K562 (cell line): ENCODE results near the gene TNFSF13. TPM values are rescaled to one million over a fixed set of nuclear protein-coding genes. Genes with fewer than 3 reads are reported as not detected.

ENCODE experiments used
- BMI1 ChIP-seq: fragments of 150-350 bp; IDR thresholded peaks from 2 replicates; pipeline ENCODE4 v1.6.1; 2014; ENCODE audit warnings: low read length
- CREBBP ChIP-seq: IDR thresholded peaks from one replicate; pipeline ENCODE4 v1.6.1; 2012; ENCODE audit warnings: low read depth, mild to moderate bottlenecking, control low read depth, inconsistent platforms, low read length
- GABPA ChIP-seq: fragments of 200-800 bp; sonication (Bioruptor generic); conservative IDR thresholded peaks from 2 replicates; pipeline ENCODE4 v1.6.1; 2016; ENCODE audit warnings: low read depth, missing genetic modification characterization, missing compliant biosample characterization
- PCBP2 ChIP-seq: fragments of 200-400 bp; formaldehyde crosslinking; IDR thresholded peaks from 2 replicates; pipeline ENCODE4 v1.6.1; 2018; ENCODE audit warnings: low read length, low read depth, mild to moderate bottlenecking, moderate library complexity; ENCODE audit not compliant: poor library complexity, severe bottlenecking
- PHF8 ChIP-seq: fragments of 200-600 bp; sonication (generic); IDR thresholded peaks from 2 replicates; pipeline ENCODE4 v1.6.1; 2012; ENCODE audit warnings: mixed run types, mild to moderate bottlenecking, inconsistent platforms, low read length, moderate library complexity, borderline replicate concordance
- PYGO2 ChIP-seq: fragments of 450-650 bp; IDR thresholded peaks from 2 replicates; pipeline ENCODE4 v1.6.1; 2016; ENCODE audit warnings: mild to moderate bottlenecking, missing genetic modification characterization, moderate library complexity, missing compliant biosample characterization
- SAFB ChIP-seq: fragments of 200-400 bp; formaldehyde crosslinking; IDR thresholded peaks from 2 replicates; pipeline ENCODE4 v1.6.1; 2017; ENCODE audit warnings: low read depth, low read length, borderline replicate concordance
- SIN3B ChIP-seq: fragments of 450-650 bp; IDR thresholded peaks from 2 replicates; pipeline ENCODE4 v1.6.1; 2017; ENCODE audit warnings: low read depth, mild to moderate bottlenecking, moderate library complexity
- ZKSCAN8 ChIP-seq: fragments of 200-800 bp; sonication (Bioruptor generic); IDR thresholded peaks from 2 replicates; pipeline ENCODE4 v1.6.1; 2016; ENCODE audit warnings: missing genetic modification characterization, missing compliant biosample characterization
- ZNF561 ChIP-seq: fragments of 450-650 bp; formaldehyde crosslinking; conservative IDR thresholded peaks from 2 replicates; pipeline ENCODE4 v1.4.0; 2020; ENCODE audit warnings: mild to moderate bottlenecking, moderate library complexity
- ZNF766 ChIP-seq: fragments of 200-800 bp; sonication (Bioruptor generic); conservative IDR thresholded peaks from 2 replicates; pipeline ENCODE4 v1.6.1; 2016; ENCODE audit warnings: missing genetic modification characterization, missing compliant biosample characterization
- ZSCAN32 ChIP-seq: fragments of 450-650 bp; formaldehyde crosslinking; IDR thresholded peaks from 2 replicates; pipeline ENCODE4 v1.4.0; 2020; ENCODE audit warnings: mild to moderate bottlenecking, moderate library complexity
- polyA plus RNA-seq, 8 experiments: library from polyadenylated mRNA; depleted of rRNA in 4 of 8; stranded (reverse) in 5 of 8; unstranded in 3 of 8; fragments of >200 nt; fragmentation: Nextera tagmentation in 2 of 8; fragmentation: Illumina TruSeq in 1 of 8; extraction: Ambion mirVana in 2 of 8; extraction: Trizol in 1 of 8; gene quantifications; 2 replicates each; pipeline versions ENCODE4 v1.2.1 to v1.2.3, GENCODE V29; 2011 to 2014; ENCODE audit warnings: inconsistent platforms in 1 of 8, missing spikeins in 1 of 8
- total RNA-seq, 7 experiments: library from RNA; depleted of rRNA in 6 of 7; stranded (reverse); fragments of >200 nt in 6 of 7; fragmentation: Illumina TruSeq in 2 of 7; extraction: Trizol in 2 of 7; gene quantifications; 2 replicates each; pipeline versions ENCODE4 v1.2.1 to v1.2.3, GENCODE V29; 2011 to 2021; ENCODE audit warnings: low replicate concordance in 1 of 7
- TF ChIP-seq, protein P1 (sequence below): fragments of 450-650 bp; IDR thresholded peaks from 2 replicates; pipeline ENCODE4 v1.6.1; 2016; ENCODE audit warnings: low read depth
- TF ChIP-seq, protein P2 (sequence below): fragments of 450-650 bp; conservative IDR thresholded peaks from 2 replicates; pipeline ENCODE4 v1.6.1; 2016; ENCODE audit warnings: missing genetic modification characterization, low read depth, mild to moderate bottlenecking, missing compliant biosample characterization, moderate library complexity
- TF ChIP-seq, protein P3 (sequence below), 2 experiments: IDR thresholded peaks; 2 replicates each; pipeline ENCODE4 v1.6.1; 2011; ENCODE audit warnings: borderline replicate concordance in 1 of 2, control low read depth in 1 of 2, low read depth in 1 of 2, low read length in 1 of 2, mild to moderate bottlenecking in 1 of 2, mixed read lengths in 1 of 2, moderate library complexity in 1 of 2; ENCODE audit not compliant: insufficient read depth in 1 of 2, insufficient read length in 1 of 2, poor library complexity in 1 of 2, severe bottlenecking in 1 of 2; ENCODE audit errors: extremely low read depth in 1 of 2

The TNFSF13 gene
- total and polyA plus RNA-seq, 9 of the 15 experiments (the other 6 are each of a cell fraction or from before 2014, with no cell fraction given): 0.04 to 0.51 (median 0.19) TPM; not detected in 1

DNA sequence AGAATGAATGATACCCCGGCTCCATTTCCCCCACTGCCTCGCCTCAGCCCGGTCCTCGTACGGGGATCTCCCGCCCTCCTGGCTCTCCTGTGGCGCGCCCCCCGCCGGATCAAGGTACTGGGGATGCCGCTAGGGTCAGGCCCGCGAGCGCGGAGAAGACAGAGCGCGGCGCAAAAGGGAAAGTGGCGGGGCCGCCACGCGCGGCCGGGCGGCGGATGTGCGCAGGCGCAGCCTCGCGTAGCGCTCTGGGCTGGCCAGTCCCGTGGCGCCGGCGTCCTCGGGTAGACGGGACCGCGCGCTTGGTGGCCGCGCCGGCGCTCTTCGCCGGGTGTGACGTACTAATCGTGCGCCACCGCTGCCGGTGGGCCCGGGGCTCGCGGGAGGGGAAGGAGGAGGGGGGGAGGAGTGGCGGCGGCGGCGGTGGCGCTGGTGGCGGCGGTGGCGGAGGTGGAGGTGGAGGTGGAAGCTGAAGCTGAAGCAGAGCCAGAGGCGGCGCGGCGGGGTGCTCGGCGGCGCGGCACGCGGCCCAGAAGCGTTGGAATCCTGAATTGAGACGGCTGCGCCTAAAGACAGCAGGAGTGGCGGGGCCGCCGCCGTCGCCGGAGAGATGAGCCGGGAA lies 3.1 kb downstream of the TNFSF13 start, which contains the start of gene SENP3 (continued):
- TF ChIP-seq, protein P1, sequence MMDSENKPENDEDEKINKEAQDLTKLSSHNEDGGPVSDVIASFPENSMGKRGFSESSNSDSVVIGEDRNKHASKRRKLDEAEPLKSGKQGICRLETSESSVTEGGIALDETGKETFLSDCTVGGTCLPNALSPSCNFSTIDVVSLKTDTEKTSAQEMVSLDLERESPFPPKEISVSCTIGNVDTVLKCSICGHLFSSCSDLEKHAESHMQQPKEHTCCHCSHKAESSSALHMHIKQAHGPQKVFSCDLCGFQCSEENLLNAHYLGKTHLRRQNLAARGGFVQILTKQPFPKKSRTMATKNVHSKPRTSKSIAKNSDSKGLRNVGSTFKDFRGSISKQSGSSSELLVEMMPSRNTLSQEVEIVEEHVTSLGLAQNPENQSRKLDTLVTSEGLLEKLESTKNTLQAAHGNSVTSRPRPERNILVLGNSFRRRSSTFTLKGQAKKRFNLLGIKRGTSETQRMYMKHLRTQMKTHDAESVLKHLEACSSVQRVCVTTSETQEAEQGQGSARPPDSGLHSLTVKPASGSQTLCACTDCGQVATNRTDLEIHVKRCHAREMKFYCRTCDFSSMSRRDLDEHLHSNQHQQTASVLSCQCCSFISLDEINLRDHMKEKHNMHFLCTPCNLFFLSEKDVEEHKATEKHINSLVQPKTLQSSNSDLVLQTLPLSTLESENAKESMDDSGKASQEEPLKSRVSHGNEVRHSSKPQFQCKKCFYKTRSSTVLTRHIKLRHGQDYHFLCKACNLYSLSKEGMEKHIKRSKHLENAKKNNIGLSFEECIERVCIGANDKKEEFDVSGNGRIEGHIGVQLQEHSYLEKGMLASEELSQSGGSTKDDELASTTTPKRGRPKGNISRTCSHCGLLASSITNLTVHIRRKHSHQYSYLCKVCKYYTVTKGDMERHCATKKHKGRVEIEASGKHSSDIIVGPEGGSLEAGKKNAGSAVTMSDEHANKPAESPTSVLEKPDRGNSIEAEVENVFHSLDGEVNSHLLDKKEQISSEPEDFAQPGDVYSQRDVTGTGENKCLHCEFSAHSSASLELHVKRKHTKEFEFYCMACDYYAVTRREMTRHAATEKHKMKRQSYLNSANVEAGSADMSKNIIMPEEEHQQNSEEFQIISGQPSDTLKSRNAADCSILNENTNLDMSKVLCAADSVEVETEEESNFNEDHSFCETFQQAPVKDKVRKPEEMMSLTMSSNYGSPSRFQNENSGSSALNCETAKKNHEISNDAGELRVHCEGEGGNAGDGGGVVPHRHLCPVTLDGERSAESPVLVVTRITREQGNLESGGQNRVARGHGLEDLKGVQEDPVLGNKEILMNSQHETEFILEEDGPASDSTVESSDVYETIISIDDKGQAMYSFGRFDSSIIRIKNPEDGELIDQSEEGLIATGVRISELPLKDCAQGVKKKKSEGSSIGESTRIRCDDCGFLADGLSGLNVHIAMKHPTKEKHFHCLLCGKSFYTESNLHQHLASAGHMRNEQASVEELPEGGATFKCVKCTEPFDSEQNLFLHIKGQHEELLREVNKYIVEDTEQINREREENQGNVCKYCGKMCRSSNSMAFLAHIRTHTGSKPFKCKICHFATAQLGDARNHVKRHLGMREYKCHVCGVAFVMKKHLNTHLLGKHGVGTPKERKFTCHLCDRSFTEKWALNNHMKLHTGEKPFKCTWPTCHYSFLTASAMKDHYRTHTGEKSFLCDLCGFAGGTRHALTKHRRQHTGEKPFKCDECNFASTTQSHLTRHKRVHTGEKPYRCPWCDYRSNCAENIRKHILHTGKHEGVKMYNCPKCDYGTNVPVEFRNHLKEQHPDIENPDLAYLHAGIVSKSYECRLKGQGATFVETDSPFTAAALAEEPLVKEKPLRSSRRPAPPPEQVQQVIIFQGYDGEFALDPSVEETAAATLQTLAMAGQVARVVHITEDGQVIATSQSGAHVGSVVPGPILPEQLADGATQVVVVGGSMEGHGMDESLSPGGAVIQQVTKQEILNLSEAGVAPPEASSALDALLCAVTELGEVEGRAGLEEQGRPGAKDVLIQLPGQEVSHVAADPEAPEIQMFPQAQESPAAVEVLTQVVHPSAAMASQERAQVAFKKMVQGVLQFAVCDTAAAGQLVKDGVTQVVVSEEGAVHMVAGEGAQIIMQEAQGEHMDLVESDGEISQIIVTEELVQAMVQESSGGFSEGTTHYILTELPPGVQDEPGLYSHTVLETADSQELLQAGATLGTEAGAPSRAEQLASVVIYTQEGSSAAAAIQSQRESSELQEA: no peak
- no peak for TF ChIP-seq ZNF766
- no peak for TF ChIP-seq ZNF561 (CRISPR knock-in tag)
- TF ChIP-seq, protein P2, sequence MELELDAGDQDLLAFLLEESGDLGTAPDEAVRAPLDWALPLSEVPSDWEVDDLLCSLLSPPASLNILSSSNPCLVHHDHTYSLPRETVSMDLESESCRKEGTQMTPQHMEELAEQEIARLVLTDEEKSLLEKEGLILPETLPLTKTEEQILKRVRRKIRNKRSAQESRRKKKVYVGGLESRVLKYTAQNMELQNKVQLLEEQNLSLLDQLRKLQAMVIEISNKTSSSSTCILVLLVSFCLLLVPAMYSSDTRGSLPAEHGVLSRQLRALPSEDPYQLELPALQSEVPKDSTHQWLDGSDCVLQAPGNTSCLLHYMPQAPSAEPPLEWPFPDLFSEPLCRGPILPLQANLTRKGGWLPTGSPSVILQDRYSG (tag): no peak
- no peak for TF ChIP-seq CREBBP
- 0 out of 2 replicates have a peak, but pooled peaks have one; percentile 11 for TF ChIP-seq SAFB
- no peak for TF ChIP-seq PCBP2
- TF ChIP-seq PHF8: peak; percentile 63; the same call in 1 of the 2 replicates
- TF ChIP-seq PYGO2: no peak
- no peak for TF ChIP-seq ZSCAN32 (CRISPR knock-in tag)
- TF ChIP-seq, protein P3, sequence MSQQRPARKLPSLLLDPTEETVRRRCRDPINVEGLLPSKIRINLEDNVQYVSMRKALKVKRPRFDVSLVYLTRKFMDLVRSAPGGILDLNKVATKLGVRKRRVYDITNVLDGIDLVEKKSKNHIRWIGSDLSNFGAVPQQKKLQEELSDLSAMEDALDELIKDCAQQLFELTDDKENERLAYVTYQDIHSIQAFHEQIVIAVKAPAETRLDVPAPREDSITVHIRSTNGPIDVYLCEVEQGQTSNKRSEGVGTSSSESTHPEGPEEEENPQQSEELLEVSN (IDR thresholded peaks at IDR 0.05; ENCODE audit: borderline replicate concordance in 1 of 2, extremely low read depth in 1 of 2, insufficient read depth in 1 of 2, insufficient read length in 1 of 2, low read depth in 1 of 2, low read length in 1 of 2, poor library complexity in 1 of 2, severe bottlenecking in 1 of 2): peak; percentile 61 to 81
- TF ChIP-seq GABPA (tag): peak; percentile 71
- TF ChIP-seq BMI1: no peak
- TF ChIP-seq ZKSCAN8: no peak
- peak; percentile 75 for TF ChIP-seq SIN3B
- TF ChIP-seq, all 486 proteins: peak for 51
